Ishikawa (cell line): Measurements from ENCODE around the gene ZNF74.

Experiments used
- FOXM1 ChIP-seq: IDR thresholded peaks from 2 replicates; pipeline ENCODE4 v1.6.1; 2012; ENCODE audit warnings: low read depth, borderline replicate concordance
- REST ChIP-seq: IDR thresholded peaks from 2 replicates; pipeline ENCODE4 v1.6.1; 2012; ENCODE audit warnings: low read depth, mild to moderate bottlenecking

DNA sequence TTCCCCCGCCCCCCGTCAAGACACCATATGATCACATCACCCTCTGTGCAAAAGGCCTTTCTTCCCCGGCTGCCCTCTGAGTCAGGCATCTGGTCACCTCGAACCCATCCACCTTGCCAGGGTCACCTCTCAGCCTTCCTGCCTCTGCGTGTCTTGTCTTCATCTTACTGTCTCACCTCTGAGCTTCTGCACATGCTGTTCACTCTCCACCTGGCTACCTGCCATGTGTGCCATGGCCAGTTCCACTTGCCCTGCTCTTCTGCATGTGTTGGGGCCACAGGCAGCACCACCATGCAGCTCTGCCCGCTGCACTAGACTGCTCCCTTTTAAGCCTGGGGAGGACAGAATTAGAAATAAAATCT is 9.8 kb downstream of the ZNF74 start:
- no peak for TF ChIP-seq FOXM1
- TF ChIP-seq REST, result no peak
